Measurements from ENCODE around the gene CKAP5. TPM values are rescaled to one million over a fixed set of nuclear protein-coding genes. Genes with fewer than 3 reads are reported as not detected.

The CKAP5 gene
- 10 to 100 TPM; 39.1 to 63.7 (median 46.3) TPM for total RNA-seq
- 43.9 TPM for total RNA-seq (2013)

- H3K4me1 Mint-ChIP-seq: peaks cover 34 to 35% of the 10 kb centered on the region in 2 donors
- H3K27ac Mint-ChIP-seq: peak within 1 kb of the TSS; percentile 86 to 96
- under 1% methylated on average over 83 of the region's 83 CpGs for WGBS (ENCODE audit: insufficient coverage)
- H3K27ac ChIP-seq (ENCODE audit: low read length): peak within 1 kb of the TSS; percentile 76
- TF ChIP-seq CTCF (IDR thresholded peaks at IDR 0.05): no peak
- no peaks in the 10 kb centered on the region for H3K36me3 Mint-ChIP-seq
- H3K4me3 Mint-ChIP-seq: peak within 1 kb of the TSS; percentile 99
- peak within 1 kb of the TSS; percentile 91 for H3K4me3 ChIP-seq (ENCODE audit: low read length)
- H3K27me3 ChIP-seq (ENCODE audit: control insufficient read depth, insufficient read depth, low read length): no peaks in the 10 kb centered on the region
- H3K9me3 Mint-ChIP-seq: no peaks in the 10 kb centered on the region
- DNase-seq (peak; percentile 87 to 90), ATAC-seq (peak; percentile 91 to 95 (median 93))
- H3K36me3 ChIP-seq (ENCODE audit: control insufficient read depth, insufficient read depth, low read length): no peaks in the 10 kb centered on the region
- H3K4me1 ChIP-seq (ENCODE audit: control insufficient read depth, insufficient read depth, low read length): peaks cover 14% of the 10 kb centered on the region
- no peaks in the 10 kb centered on the region for H3K27me3 Mint-ChIP-seq (ENCODE audit: low read depth in 2 of 2)
- intact Hi-C loops (cut with micrococcal nuclease): loop anchor here (1.0 kb wide), 1 partner anchor 20 kb away; no protein-coding TSS in a partner anchor
- H3K9me3 ChIP-seq (ENCODE audit: control insufficient read depth, insufficient read depth, low read length): no peaks in the 10 kb centered on the region
Measured at GRCh38 chr11:46845740-46846509, at the start of gene CKAP5. Gene CKAP5, minus strand, starts transcription at chr11:46846280. Its CDS starts 25,049 bp downstream, at chr11:46821231.

- H3K9me3 Mint-ChIP-seq: no peaks in the 10 kb centered on the region
- H3K4me3 Mint-ChIP-seq: no peak overlapping the region
Measured at GRCh38 chr11:46895821-46896220, 49.7 kb upstream of the CKAP5 start.

GRCh38 chr11:46894961-46895360, 48.9 kb upstream of the CKAP5 start:
- Histone ChIP-seq H3K4me3 (ENCODE audit: low read length) (no peak overlapping the region), H3K4me1 (ENCODE audit: control insufficient read depth, insufficient read depth, low read length) (no peaks in the 10 kb centered on the region), H3K27ac (ENCODE audit: low read length) (no peak overlapping the region), H3K27me3 (ENCODE audit: control insufficient read depth, insufficient read depth, low read length) (no peaks in the 10 kb centered on the region), H3K36me3 (ENCODE audit: control insufficient read depth, insufficient read depth, low read length) (no peaks in the 10 kb centered on the region), H3K9me3 (ENCODE audit: control insufficient read depth, insufficient read depth, low read length) (no peaks in the 10 kb centered on the region)
- H3K4me3 Mint-ChIP-seq: no peak overlapping the region
- no peaks in the 10 kb centered on the region for H3K9me3 Mint-ChIP-seq
- ATAC-seq (no peak), DNase-seq (no peak)
- TF ChIP-seq CTCF (IDR thresholded peaks at IDR 0.05): no peak
- peaks cover 0 to under 1% of the 10 kb centered on the region in 2 donors for H3K27me3 Mint-ChIP-seq (ENCODE audit: low read depth in 2 of 2)
- H3K27ac Mint-ChIP-seq: no peak overlapping the region
- no peaks in the 10 kb centered on the region for H3K4me1 Mint-ChIP-seq
- no peaks in the 10 kb centered on the region for H3K36me3 Mint-ChIP-seq
- intact Hi-C loops (cut with micrococcal nuclease): no loop called here
- WGBS (ENCODE audit: insufficient coverage): 93% methylated on average over 10 of the region's 10 CpGs

More at GRCh38 chr11:46895821-46896220, 49.7 kb upstream of the CKAP5 start:
- intact Hi-C loops (cut with micrococcal nuclease): no loop called here
- Mint-ChIP-seq H3K27me3 (ENCODE audit: low read depth in 2 of 2) (no peaks in the 10 kb centered on the region), H3K27ac (no peak overlapping the region), H3K4me1 (no peaks in the 10 kb centered on the region), H3K36me3 (no peaks in the 10 kb centered on the region)
- H3K36me3 ChIP-seq (ENCODE audit: control insufficient read depth, insufficient read depth, low read length): no peaks in the 10 kb centered on the region
- DNase-seq (no peak), ATAC-seq (no peak)
- no peaks in the 10 kb centered on the region for H3K27me3 ChIP-seq (ENCODE audit: control insufficient read depth, insufficient read depth, low read length)
- WGBS (ENCODE audit: insufficient coverage): 92% methylated on average over 10 of the region's 10 CpGs
- no peak overlapping the region for H3K27ac ChIP-seq (ENCODE audit: low read length)
- no peak overlapping the region for H3K4me3 ChIP-seq (ENCODE audit: low read length)
- no peak for TF ChIP-seq CTCF (IDR thresholded peaks at IDR 0.05)
- H3K4me1 ChIP-seq (ENCODE audit: control insufficient read depth, insufficient read depth, low read length): no peaks in the 10 kb centered on the region
- no peaks in the 10 kb centered on the region for H3K9me3 ChIP-seq (ENCODE audit: control insufficient read depth, insufficient read depth, low read length)

Measured in natural killer cell (primary cell).